HFF-Myc (cell line): Measurements from ENCODE around the gene POLN.
"Not testable (repeated sequence)": the region's sequence is repeated elsewhere in the genome, so short reads cannot be mapped to it uniquely, and the experiment has no call there.

ENCODE experiments used
- DNase-seq: peaks from one replicate; pipeline ENCODE4 v3.0.0-alpha.2; 2011; ENCODE audit warnings: low read depth; ENCODE audit errors: extremely low read depth
- H3K4me3 ChIP-seq: replicated peaks from 2 replicates; pipeline ENCODE4 v1.5.1; 2011; ENCODE audit warnings: low read depth, mild to moderate bottlenecking, control low read depth, low read length
- TF ChIP-seq, protein P1 (sequence below): IDR thresholded peaks from 2 replicates; pipeline ENCODE4 v1.5.1; 2012; ENCODE audit warnings: mild to moderate bottlenecking, low read depth, low read length, control low read depth; ENCODE audit errors: missing control alignments

POLN gene

DNA sequence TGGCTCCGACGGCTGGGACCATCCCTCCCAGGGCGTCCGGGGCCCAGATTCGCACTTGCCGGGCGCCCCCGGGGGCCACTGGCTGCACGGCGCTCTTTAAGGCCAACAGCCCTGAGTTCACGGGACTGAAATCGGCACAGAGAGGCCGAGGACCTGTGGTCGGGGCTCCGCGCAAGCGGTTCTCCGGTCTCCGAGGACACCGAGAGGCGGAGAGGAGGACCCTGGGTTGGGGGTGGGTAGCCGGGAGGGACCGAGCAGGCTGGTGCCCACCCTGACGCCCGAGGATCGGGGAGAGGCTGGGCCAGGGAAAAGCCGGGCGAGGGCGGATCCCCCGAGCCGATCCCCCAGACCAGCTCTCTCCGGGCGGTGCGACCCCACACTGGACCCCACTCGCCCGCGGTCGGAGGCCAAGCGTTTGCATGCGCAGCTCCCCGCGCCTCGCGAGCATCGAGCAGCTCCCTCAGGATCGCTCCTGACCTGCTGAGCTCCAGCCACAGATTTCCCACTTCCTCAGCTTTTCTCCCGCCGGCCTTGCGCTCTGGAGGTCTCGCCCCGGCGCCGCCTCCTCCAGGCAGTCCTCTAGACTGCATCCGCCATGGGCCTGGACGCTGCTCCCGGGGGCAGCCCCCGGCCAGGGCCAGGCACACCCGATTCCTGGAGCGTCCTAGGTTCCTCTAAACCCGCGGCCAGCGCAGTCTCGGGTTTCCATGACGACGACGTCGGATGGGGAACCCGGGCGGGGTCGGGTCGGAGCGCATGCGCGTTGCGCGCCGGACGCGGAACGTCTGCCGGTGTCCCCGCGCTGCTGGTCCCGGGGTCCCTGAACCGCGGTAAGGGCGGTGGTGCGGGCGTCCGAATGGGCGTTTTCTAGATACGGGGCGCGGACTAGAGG, 200.4 kb downstream of the POLN start:
- DNase-seq, result peak; percentile 41
- H3K4me3 ChIP-seq, result peak overlapping the region; percentile 53
- TF ChIP-seq, protein P1, sequence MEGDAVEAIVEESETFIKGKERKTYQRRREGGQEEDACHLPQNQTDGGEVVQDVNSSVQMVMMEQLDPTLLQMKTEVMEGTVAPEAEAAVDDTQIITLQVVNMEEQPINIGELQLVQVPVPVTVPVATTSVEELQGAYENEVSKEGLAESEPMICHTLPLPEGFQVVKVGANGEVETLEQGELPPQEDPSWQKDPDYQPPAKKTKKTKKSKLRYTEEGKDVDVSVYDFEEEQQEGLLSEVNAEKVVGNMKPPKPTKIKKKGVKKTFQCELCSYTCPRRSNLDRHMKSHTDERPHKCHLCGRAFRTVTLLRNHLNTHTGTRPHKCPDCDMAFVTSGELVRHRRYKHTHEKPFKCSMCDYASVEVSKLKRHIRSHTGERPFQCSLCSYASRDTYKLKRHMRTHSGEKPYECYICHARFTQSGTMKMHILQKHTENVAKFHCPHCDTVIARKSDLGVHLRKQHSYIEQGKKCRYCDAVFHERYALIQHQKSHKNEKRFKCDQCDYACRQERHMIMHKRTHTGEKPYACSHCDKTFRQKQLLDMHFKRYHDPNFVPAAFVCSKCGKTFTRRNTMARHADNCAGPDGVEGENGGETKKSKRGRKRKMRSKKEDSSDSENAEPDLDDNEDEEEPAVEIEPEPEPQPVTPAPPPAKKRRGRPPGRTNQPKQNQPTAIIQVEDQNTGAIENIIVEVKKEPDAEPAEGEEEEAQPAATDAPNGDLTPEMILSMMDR, result no peak

DNA sequence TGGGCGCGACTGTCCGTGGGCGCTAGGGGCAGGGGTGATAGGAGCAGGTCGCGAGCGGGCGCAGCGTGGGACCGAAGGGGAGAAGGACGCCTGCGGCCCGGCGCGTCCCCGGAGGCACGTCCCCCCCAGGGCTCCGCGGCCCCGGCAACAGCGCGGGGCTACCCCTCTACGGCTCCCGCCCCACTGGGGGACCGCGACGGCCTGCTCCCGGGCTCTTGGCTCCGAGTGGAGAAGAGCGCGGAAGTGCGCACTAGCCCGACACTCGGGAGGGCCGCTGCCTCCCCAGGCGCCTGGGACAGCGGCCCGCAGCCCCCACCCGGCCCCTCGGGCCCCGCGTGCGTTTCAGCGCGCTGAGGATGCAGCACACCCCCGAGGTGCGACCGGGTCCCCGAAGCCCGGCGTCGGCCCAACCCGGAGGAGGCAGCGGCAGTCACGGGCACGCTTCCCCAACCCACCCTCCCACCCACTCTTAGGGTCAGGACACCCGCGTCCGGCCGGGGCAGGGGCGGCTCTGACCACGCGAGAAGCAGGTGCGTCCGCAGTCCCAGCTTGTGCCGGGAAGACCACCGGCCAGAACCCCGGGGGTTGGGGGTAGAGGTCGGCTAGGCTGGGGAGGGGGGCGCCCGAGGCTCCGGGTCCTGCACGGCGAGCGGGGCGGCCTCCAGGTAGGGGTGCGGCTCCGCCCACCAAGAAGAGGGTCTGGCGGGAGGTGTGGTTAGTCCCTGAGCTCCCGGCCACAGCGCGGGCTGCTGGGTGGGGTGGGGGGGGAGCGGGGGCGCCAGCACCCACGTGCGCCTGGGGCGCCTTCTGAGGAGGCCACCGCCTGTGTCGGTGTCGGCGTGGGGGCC, 201.3 kb downstream of the POLN start:
- peak overlapping the region; percentile 53 for H3K4me3 ChIP-seq
- DNase-seq, result no peak
- TF ChIP-seq, protein P1, result no peak

DNA sequence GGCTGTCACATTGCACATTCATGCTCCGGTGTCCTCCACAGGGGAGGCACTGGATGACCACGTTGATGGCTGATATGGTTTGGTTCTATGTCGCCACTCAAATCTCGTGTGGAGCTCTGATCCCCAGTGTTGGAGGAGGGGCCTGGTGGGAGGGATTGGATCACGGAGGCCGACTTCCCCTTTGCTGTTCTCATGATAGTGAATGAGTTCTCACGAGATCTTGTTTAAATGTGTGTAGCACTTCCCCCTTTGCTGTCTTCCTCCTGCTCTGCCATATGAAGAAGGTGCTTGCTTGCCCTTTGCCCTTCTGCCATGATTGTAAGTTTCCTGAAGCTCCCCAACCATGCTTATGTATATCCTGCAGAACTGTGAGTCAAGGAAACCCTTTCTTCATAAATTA, 205.1 kb downstream of the POLN start:
- no peak for DNase-seq
- no peak overlapping the region for H3K4me3 ChIP-seq
- TF ChIP-seq, protein P1, result no peak

DNA sequence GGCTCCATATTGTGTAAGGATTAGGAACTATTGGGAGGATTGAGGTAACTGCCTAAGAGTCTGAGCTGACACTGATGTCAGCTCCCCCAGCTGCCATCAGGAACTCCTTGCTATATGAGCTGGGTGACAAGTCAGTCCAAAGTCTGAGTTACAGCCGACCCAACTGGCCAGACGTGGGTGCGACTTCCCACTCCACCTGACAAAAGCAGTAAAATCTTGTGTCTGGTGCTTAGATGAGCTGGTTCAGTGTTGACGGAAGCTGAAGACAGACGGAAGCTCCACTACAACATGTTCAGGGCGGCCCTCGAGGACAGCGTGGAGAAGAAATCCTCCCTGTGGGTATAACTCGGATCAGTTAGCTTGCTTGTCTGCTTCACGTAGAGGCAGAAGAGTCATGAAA, 205.6 kb downstream of the POLN start:
- TF ChIP-seq, protein P1, result no peak
- no peak for DNase-seq

DNA sequence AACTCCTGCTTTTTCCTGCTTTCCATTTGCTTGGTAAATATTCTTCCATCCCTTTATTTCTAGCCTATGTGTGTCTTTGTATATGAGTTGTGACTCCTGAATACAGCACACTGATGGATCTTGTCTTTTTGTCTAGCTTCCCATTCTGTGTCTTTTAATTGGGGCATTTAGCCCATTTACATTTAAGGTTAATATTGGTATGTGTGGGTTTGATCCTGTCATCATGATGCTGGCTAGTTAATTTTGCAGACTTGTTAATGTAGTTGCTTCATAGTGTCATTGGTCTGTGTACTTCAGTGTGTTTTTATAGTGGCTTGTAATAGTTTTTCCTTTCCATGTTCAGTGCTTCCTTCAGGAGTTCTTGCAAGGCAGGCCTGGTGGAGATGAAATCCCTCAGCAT, 210.8 kb downstream of the POLN start:
- H3K4me3 ChIP-seq, DNase-seq: not testable (repeated sequence)

More for the DNA sequence above, 205.6 kb downstream of the POLN start:
- H3K4me3 ChIP-seq, result no peak overlapping the region

DNA sequence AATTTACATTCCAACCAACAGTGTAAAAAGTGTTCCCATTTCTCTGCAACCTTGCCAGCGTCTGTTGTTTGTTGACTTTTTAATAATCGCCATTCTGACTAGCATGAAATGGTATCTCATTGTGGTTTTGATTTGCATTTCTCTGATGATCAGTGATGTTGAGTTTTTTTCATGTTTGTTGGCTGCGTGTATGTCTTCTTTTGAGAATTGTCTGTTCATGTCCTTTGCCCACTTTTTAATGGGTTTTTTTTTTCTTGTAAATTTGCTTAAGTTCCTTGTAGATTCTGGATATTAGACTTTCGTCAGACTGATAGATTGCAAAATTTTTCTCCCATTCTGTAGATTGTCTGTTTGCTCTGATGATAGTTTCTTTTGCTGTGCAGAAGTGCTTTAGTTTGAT, 214.8 kb downstream of the POLN start:
- DNase-seq, H3K4me3 ChIP-seq: not testable (repeated sequence)

DNA sequence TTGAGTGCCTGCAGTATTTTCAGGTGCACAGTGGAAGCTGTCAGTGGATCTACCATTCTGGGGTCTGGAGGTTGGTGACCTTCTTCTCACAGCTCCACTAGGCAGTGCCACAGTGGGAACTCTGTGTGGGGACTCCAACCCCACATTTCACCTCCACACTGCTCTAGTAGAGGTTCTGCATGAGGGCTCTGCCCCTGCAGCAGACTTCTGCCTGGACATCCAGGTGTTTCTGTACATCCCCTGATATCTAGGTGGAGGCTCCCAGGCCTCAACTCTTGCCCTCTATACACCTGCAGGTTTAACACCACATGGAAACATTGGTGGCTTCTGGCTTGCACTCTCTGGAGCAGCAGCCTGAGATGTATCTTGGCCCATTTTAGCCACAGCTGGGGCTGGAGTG, 216.1 kb downstream of the POLN start:
- TF ChIP-seq, protein P1, result no peak
- DNase-seq, result no peak
- no peak overlapping the region for H3K4me3 ChIP-seq
